PC-9 (cell line): Measurements from ENCODE around the gene ELMO1. TPM values are rescaled to one million over a fixed set of nuclear protein-coding genes. Genes with fewer than 3 reads are reported as not detected.

ENCODE experiments used
- BruUV-seq: library from RNA; stranded (reverse); fragments of 400-500 nt; replicated peaks from 2 replicates; lab custom pipeline; 2021; lab: Mats Ljungman, UMichigan
- CTCF ChIA-PET: fragments of 300-600 bp; sonication (Branson Sonifier 250); formaldehyde crosslinking; loops from one replicate; lab custom pipeline; 2022; ENCODE audit warnings: antibody characterized with exemption; lab: Charles Lee
- POLR2A ChIA-PET: fragments of 300-600 bp; sonication (Branson Sonifier 250); formaldehyde crosslinking; loops from one replicate; lab custom pipeline; 2022; ENCODE audit warnings: antibody characterized with exemption; ENCODE audit not compliant: unreplicated experiment; lab: Charles Lee
- DNase-seq, 2 experiments: peaks; one replicate each; pipeline versions ENCODE4 v3.0.0 to v3.0.0-alpha.2; 2015 to 2022; ENCODE audit warnings: mixed read lengths in 1 of 2
- H2AFZ ChIP-seq: fragments of 200-600 bp; sonication (generic); 2 replicates; pipeline ENCODE4 v1.8.1; 2017; ENCODE audit warnings: antibody characterized with exemption
- H3F3A ChIP-seq: fragments of 200-600 bp; sonication (generic); 2 replicates; pipeline ENCODE4 v1.8.1; 2017; ENCODE audit warnings: antibody characterized with exemption, mild to moderate bottlenecking, low read depth; ENCODE audit not compliant: insufficient read depth
- H3K27ac ChIP-seq: fragments of 200-600 bp; sonication (generic); 2 replicates; pipeline ENCODE4 v1.6.1; 2016; ENCODE audit warnings: mixed run types
- H3K27me3 ChIP-seq: fragments of 200-600 bp; sonication (generic); 2 replicates; pipeline ENCODE4 v1.6.1; 2016; ENCODE audit warnings: low read depth, mixed run types; ENCODE audit not compliant: insufficient read depth
- H3K36me3 ChIP-seq: fragments of 200-600 bp; sonication (generic); 2 replicates; pipeline ENCODE4 v1.6.1; 2016; ENCODE audit warnings: low read depth, mixed run types
- H3K4me1 ChIP-seq: fragments of 200-600 bp; sonication (generic); replicated peaks from 2 replicates; pipeline ENCODE4 v1.6.1; 2016; ENCODE audit warnings: mixed run types; ENCODE audit not compliant: insufficient read depth
- H3K4me2 ChIP-seq: fragments of 200-600 bp; sonication (generic); 2 replicates; pipeline ENCODE4 v1.6.1; 2017; ENCODE audit warnings: mixed run types
- H3K4me3 ChIP-seq: fragments of 200-600 bp; sonication (generic); 2 replicates; pipeline ENCODE4 v1.6.1; 2016; ENCODE audit warnings: mixed run types
- H3K79me2 ChIP-seq: fragments of 200-600 bp; sonication (generic); 2 replicates; pipeline ENCODE4 v1.6.1; 2017; ENCODE audit warnings: low read depth, mixed run types
- H3K9me2 ChIP-seq: fragments of 200-600 bp; sonication (generic); 2 replicates; pipeline ENCODE4 v1.8.1; 2017; ENCODE audit warnings: mild to moderate bottlenecking; ENCODE audit not compliant: insufficient read depth
- H3K9me3 ChIP-seq: fragments of 200-600 bp; sonication (generic); 2 replicates; pipeline ENCODE4 v1.8.1; 2016; ENCODE audit warnings: low read depth; ENCODE audit not compliant: insufficient read depth
- H4K20me1 ChIP-seq: fragments of 200-600 bp; sonication (generic); 2 replicates; pipeline ENCODE4 v1.8.1; 2017; ENCODE audit not compliant: insufficient read depth
- CTCF ChIP-seq: fragments of 200-600 bp; sonication (generic); conservative IDR thresholded peaks from 2 replicates; pipeline ENCODE4 v1.6.1; 2017; ENCODE audit warnings: mixed run types, antibody characterized with exemption, mild to moderate bottlenecking, moderate library complexity
- EZH2 ChIP-seq: fragments of 200-600 bp; sonication (generic); IDR thresholded peaks from 2 replicates; pipeline ENCODE4 v1.8.0; 2017; ENCODE audit warnings: antibody characterized with exemption, low read depth
- intact Hi-C: fragments of 100-400 bp; cut with micrococcal nuclease; formaldehyde crosslinking; loops from one replicate; pipeline ENCODE4 v1.10.0; 2022; ENCODE audit not compliant: unreplicated experiment
- total RNA-seq: library from RNA; stranded (reverse); gene quantifications from 2 replicates; pipeline ENCODE4 v1.2.3, GENCODE V29; 2021

ELMO1 gene
- total RNA-seq, 1 experiment from 2014 or later: 4.8 TPM

GRCh38 chr7:36831049-36831448, 617.6 kb downstream of the ELMO1 start:
- H3K4me2 ChIP-seq: no peak overlapping the region
- no peak overlapping the region for H3K27ac ChIP-seq

GRCh38 chr7:36827726-36828703, 620.6 kb downstream of the ELMO1 start:
- no peak overlapping the region for H3K4me2 ChIP-seq
- peak in 1 of 2 experiments; percentile 29 for DNase-seq
- CTCF ChIA-PET: no interaction called here

More at GRCh38 chr7:36831049-36831448, 617.6 kb downstream of the ELMO1 start:
- Histone ChIP-seq H3K79me2 (no peaks in the 10 kb centered on the region), H3K9me2 (no peaks in the 10 kb centered on the region), H3K4me3 (no peak overlapping the region), H2AFZ (no peak overlapping the region), H4K20me1 (0 out of 2 replicates have a peak, but pooled peaks cover 6% of the 10 kb centered on the region), H3F3A (no peaks in the 10 kb centered on the region), H3K27me3 (peaks cover 21% of the 10 kb centered on the region), H3K4me1 (no peaks in the 10 kb centered on the region), H3K36me3 (no peaks in the 10 kb centered on the region), H3K9me3 (no peaks in the 10 kb centered on the region)
- DNase-seq: no peak
- POLR2A ChIA-PET: no interaction called here
- no peak for TF ChIP-seq CTCF
- no peak for TF ChIP-seq EZH2
- no TSS peak for BruUV-seq
- intact Hi-C loops: no loop called here
- CTCF ChIA-PET: no interaction called here

More at GRCh38 chr7:36827726-36828703, 620.6 kb downstream of the ELMO1 start:
- TF ChIP-seq EZH2 (no peak), CTCF (no peak)
- POLR2A ChIA-PET: interaction anchor here (0.6 to 0.7 kb wide), 2 partner anchors 93 to 362 kb away, joined by 3 to 6 read pairs; no protein-coding TSS in a partner anchor
- Histone ChIP-seq H3K27me3 (peaks cover 48% of the 10 kb centered on the region), H4K20me1 (0 out of 2 replicates have a peak, but pooled peaks cover 6% of the 10 kb centered on the region), H3K27ac (no peak overlapping the region), H3K9me3 (no peaks in the 10 kb centered on the region), H3K79me2 (no peaks in the 10 kb centered on the region), H3K9me2 (no peaks in the 10 kb centered on the region), H2AFZ (no peak overlapping the region), H3K4me1 (no peaks in the 10 kb centered on the region), H3K36me3 (no peaks in the 10 kb centered on the region), H3K4me3 (no peak overlapping the region), H3F3A (no peaks in the 10 kb centered on the region)
- BruUV-seq: no TSS peak
- intact Hi-C loops: no loop called here
